H9 (cell line): ENCODE data around the gene TTC21B. TPM values are rescaled to one million over a fixed set of nuclear protein-coding genes. Genes with fewer than 3 reads are reported as not detected.
A peak's percentile ranks its signal among the peaks of the same experiment; 100 is the strongest.

Source experiments
- DNase-seq: peaks from one replicate; pipeline ENCODE4 v3.0.0-alpha.2; 2017
- H2AFZ ChIP-seq: one replicate; pipeline ENCODE4 v1.6.1; 2013; ENCODE audit warnings: mild to moderate bottlenecking, low read length, control low read depth, moderate library complexity
- H2AK5ac ChIP-seq: 2 replicates; pipeline ENCODE4 v1.6.1; 2013; ENCODE audit warnings: low read length, control low read depth, mixed read lengths; ENCODE audit not compliant: insufficient read length
- H2BK120ac ChIP-seq: one replicate; pipeline ENCODE4 v1.6.1; 2013; ENCODE audit warnings: low read depth, mild to moderate bottlenecking, low read length, control low read depth, inconsistent platforms; ENCODE audit not compliant: poor library complexity, severe bottlenecking
- H2BK12ac ChIP-seq: 2 replicates; pipeline ENCODE4 v1.6.1; 2013; ENCODE audit warnings: low read length, control low read depth, mixed read lengths, low read depth; ENCODE audit not compliant: insufficient read length
- H2BK15ac ChIP-seq: 2 replicates; pipeline ENCODE4 v1.6.1; 2013; ENCODE audit warnings: low read depth, low read length, control low read depth
- H2BK20ac ChIP-seq: one replicate; pipeline ENCODE4 v1.6.1; 2013; ENCODE audit warnings: low read depth, mild to moderate bottlenecking, low read length, control low read depth, inconsistent platforms; ENCODE audit not compliant: poor library complexity, severe bottlenecking
- H2BK5ac ChIP-seq: 2 replicates; pipeline ENCODE4 v1.6.1; 2013; ENCODE audit warnings: low read length, control low read depth, mixed read lengths; ENCODE audit not compliant: insufficient read length
- H3K14ac ChIP-seq: 2 replicates; pipeline ENCODE4 v1.6.1; 2013; ENCODE audit warnings: low read length, control low read depth; ENCODE audit not compliant: insufficient read depth
- H3K18ac ChIP-seq: 2 replicates; pipeline ENCODE4 v1.6.1; 2013; ENCODE audit warnings: low read depth, mild to moderate bottlenecking, mixed read lengths, low read length, control low read depth; ENCODE audit not compliant: insufficient read length
- H3K23ac ChIP-seq: 2 replicates; pipeline ENCODE4 v1.6.1; 2013; ENCODE audit warnings: low read length, control low read depth, mixed read lengths, low read depth; ENCODE audit not compliant: insufficient read length
- H3K23me2 ChIP-seq: 2 replicates; pipeline ENCODE4 v1.6.1; 2013; ENCODE audit warnings: low read depth, mild to moderate bottlenecking, mixed read lengths, low read length, control low read depth; ENCODE audit not compliant: insufficient read length, poor library complexity, severe bottlenecking
- H3K27ac ChIP-seq: 2 replicates; pipeline ENCODE4 v1.5.1; 2013; ENCODE audit warnings: low read length, control low read depth, mixed read lengths, low read depth; ENCODE audit not compliant: insufficient read length
- H3K27me3 ChIP-seq: 2 replicates; pipeline ENCODE4 v1.6.1; 2013; ENCODE audit warnings: low read length, control low read depth, inconsistent platforms; ENCODE audit not compliant: insufficient read depth
- H3K4ac ChIP-seq: 2 replicates; pipeline ENCODE4 v1.6.1; 2013; ENCODE audit warnings: low read depth, mild to moderate bottlenecking, control low read depth, inconsistent platforms, low read length, moderate library complexity
- H3K4me1 ChIP-seq: 2 replicates; pipeline ENCODE4 v1.6.1; 2013; ENCODE audit warnings: low read length, control low read depth, inconsistent platforms; ENCODE audit not compliant: insufficient read depth
- H3K4me2 ChIP-seq: 2 replicates; pipeline ENCODE4 v1.6.1; 2013; ENCODE audit warnings: low read length, control low read depth, mixed read lengths; ENCODE audit not compliant: insufficient read length, insufficient read depth
- H3K56ac ChIP-seq: 2 replicates; pipeline ENCODE4 v1.6.1; 2013; ENCODE audit warnings: low read depth, mild to moderate bottlenecking, mixed read lengths, low read length, control low read depth; ENCODE audit not compliant: insufficient read length
- H3K79me1 ChIP-seq: 2 replicates; pipeline ENCODE4 v1.6.1; 2013; ENCODE audit warnings: low read depth, mild to moderate bottlenecking, moderate library complexity, low read length, control low read depth, inconsistent platforms; ENCODE audit not compliant: insufficient read depth, poor library complexity, severe bottlenecking
- H3K79me2 ChIP-seq: 2 replicates; pipeline ENCODE4 v1.6.1; 2013; ENCODE audit warnings: low read length, control low read depth, inconsistent platforms; ENCODE audit not compliant: insufficient read depth
- H3K9ac ChIP-seq: 2 replicates; pipeline ENCODE4 v1.6.1; 2013; ENCODE audit warnings: low read length, control low read depth, mixed read lengths; ENCODE audit not compliant: insufficient read length; ENCODE audit errors: extremely low read depth
- H3K9me3 ChIP-seq: one replicate; pipeline ENCODE4 v1.6.1; 2013; ENCODE audit warnings: low read depth, low read length, inconsistent platforms; ENCODE audit not compliant: control insufficient read depth
- H3T11ph ChIP-seq: one replicate; pipeline ENCODE4 v1.6.1; 2013; ENCODE audit warnings: mild to moderate bottlenecking, low read length, control low read depth, inconsistent platforms
- H4K20me1 ChIP-seq: one replicate; pipeline ENCODE4 v1.6.1; 2013; ENCODE audit not compliant: control insufficient read depth, insufficient read length, insufficient read depth
- H4K5ac ChIP-seq: 2 replicates; pipeline ENCODE4 v1.6.1; 2013; ENCODE audit warnings: low read depth, mild to moderate bottlenecking, mixed read lengths, low read length, control low read depth; ENCODE audit not compliant: insufficient read length
- H4K8ac ChIP-seq: replicated peaks from 2 replicates; pipeline ENCODE4 v1.6.1; 2013; ENCODE audit warnings: low read length, control low read depth, mixed read lengths, low read depth; ENCODE audit not compliant: insufficient read length
- H4K91ac ChIP-seq: 2 replicates; pipeline ENCODE4 v1.6.1; 2013; ENCODE audit warnings: low read depth, mild to moderate bottlenecking, moderate library complexity, mixed read lengths, low read length, control low read depth; ENCODE audit not compliant: insufficient read length
- H3K27ac Mint-ChIP-seq, 3 experiments: 2 replicates in 2 of 3; 3 replicates in 1 of 3; pipeline ENCODE4 v1.8.0; 2020 to 2021; ENCODE audit warnings: mixed read lengths in 3 of 3, mild to moderate bottlenecking in 1 of 3, moderate library complexity in 1 of 3
- H3K27me3 Mint-ChIP-seq: 2 replicates; pipeline ENCODE4 v1.8.0; 2021; ENCODE audit warnings: low read depth, mild to moderate bottlenecking, moderate library complexity, mixed read lengths
- H3K36me3 Mint-ChIP-seq, 3 experiments: 2 replicates in 2 of 3; 3 replicates in 1 of 3; pipeline ENCODE4 v1.8.0; 2020 to 2021; ENCODE audit warnings: low read depth in 3 of 3, mixed read lengths in 3 of 3; ENCODE audit not compliant: insufficient read depth in 1 of 3
- H3K4me1 Mint-ChIP-seq, 2 experiments: 2 replicates each; pipeline ENCODE4 v1.8.0; 2020; ENCODE audit warnings: mixed read lengths in 2 of 2
- H3K4me3 Mint-ChIP-seq, 2 experiments: 2 replicates in 1 of 2; 3 replicates in 1 of 2; pipeline ENCODE4 v1.8.0; 2020 to 2021; ENCODE audit warnings: mild to moderate bottlenecking in 2 of 2, mixed read lengths in 2 of 2, moderate library complexity in 1 of 2
- H3K9me3 Mint-ChIP-seq, 2 experiments: 2 replicates in 1 of 2; 3 replicates in 1 of 2; pipeline ENCODE4 v1.8.0; 2020; ENCODE audit warnings: mild to moderate bottlenecking in 2 of 2, mixed read lengths in 2 of 2, moderate library complexity in 1 of 2
- CTCF ChIP-seq: fragments of 200-600 bp; sonication (generic); conservative IDR thresholded peaks from 3 replicates; pipeline ENCODE4 v1.8.0; 2021; ENCODE audit warnings: antibody characterized with exemption, mild to moderate bottlenecking
- WGBS: extraction: QIAGEN DNeasy Blood & Tissue Kit; methylation state at CpG from one replicate; pipeline ENCODE4 v1.1.7; 2013; ENCODE audit warnings: missing lambda C conversion rate, low lambda C conversion rate, mixed read lengths; ENCODE audit not compliant: insufficient read length; ENCODE audit errors: extremely low coverage; 5-methylcytosine and 5-hydroxymethylcytosine counted together
- total RNA-seq: library from RNA; stranded (reverse); gene quantifications from 2 replicates; pipeline ENCODE4 v1.2.1, GENCODE V29; 2021

Gene TTC21B
- total RNA-seq, 1 experiment from 2014 or later, result 16.6 TPM

DNA sequence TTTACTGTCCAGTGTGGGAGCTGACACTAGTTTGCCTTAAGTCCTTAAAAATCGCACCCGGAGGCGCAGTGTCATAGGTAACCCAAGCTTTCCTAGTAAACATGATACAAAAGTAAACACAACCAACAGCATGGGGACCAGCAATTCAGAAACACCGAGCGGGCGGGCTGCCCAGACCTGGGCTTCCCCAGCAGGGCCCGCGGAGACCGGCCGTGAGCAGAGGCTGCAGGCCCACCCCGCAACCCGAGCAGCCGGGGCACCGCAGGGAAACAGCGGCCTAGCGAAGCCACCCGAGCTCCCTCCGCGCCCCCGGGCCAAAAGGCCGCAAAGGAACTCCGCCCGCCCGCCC is 296 bp downstream of the TTC21B start:
- Histone ChIP-seq H3K4me2 (peak overlapping the region; percentile 86), H3K23me2 (peaks cover 3% of the 10 kb centered on the region), H2BK20ac (no peak overlapping the region), H2BK12ac (no peak overlapping the region), H3K4me1 (no peaks in the 10 kb centered on the region; the same call in 1 of the 2 replicates), H4K8ac (no peak overlapping the region), H2AK5ac (no peak overlapping the region), H3K9me3 (no peaks in the 10 kb centered on the region), H3T11ph (no peak overlapping the region), H3K23ac (no peak overlapping the region), H2AFZ (no peak overlapping the region), H3K27ac (no peak overlapping the region), H3K18ac (peak overlapping the region; percentile 59), H3K14ac (peak overlapping the region; percentile 70), H3K9ac (peak overlapping the region; percentile 72), H4K20me1 (no peaks in the 10 kb centered on the region), H3K27me3 (no peaks in the 10 kb centered on the region), H2BK15ac (no peak overlapping the region), H3K79me2 (peaks cover 13% of the 10 kb centered on the region; the same call in 1 of the 2 replicates), H4K5ac (no peak overlapping the region), H4K91ac (no peak overlapping the region), H3K79me1 (no peaks in the 10 kb centered on the region), H2BK120ac (no peak overlapping the region), H3K56ac (no peak overlapping the region), H3K4ac (no peak overlapping the region), H2BK5ac (no peak overlapping the region)
- no peak for DNase-seq
- no peak for TF ChIP-seq CTCF
- Mint-ChIP-seq H3K36me3 (peaks cover 0 to 6% (median 1%) of the 10 kb centered on the region in 3 experiments; a peak in 4 of 7 replicates), H3K4me1 (peaks cover 12 to 13% of the 10 kb centered on the region in 2 experiments), H3K4me3 (no peak overlapping the region), H3K9me3 (no peaks in the 10 kb centered on the region; a peak in 1 of 5 replicates), H3K27ac (no peak overlapping the region), H3K27me3 (no peaks in the 10 kb centered on the region; the same call in none of the 2 replicates)
- no CpG with 5 or more reads among the region's 24 CpGs for WGBS
